ENCODE data around the gene OR1D2.

DNA sequence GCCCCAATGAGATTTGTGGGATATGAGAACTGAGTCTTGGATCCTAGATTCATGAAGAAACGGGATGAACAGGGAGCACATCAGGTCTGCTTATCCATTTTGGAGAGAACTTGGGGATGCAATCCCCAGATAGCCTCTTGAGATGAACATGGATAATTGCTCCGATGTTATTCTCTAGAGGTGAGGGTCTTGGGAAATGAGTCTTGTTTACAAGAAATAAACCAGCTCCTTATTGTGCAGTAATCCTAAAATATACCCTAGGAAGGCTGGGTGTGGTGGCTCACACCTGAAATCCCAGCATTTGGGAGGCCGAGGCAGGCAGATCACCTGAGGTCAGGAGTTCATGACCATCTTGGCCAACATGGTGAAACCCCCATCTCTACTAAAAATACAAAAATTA, at the start of gene OR1D2:
- TF ChIP-seq ZNF70 (CRISPR knock-in tag; IDR thresholded peaks at IDR 0.05), result no peak
- TF ChIP-seq, protein P1, sequence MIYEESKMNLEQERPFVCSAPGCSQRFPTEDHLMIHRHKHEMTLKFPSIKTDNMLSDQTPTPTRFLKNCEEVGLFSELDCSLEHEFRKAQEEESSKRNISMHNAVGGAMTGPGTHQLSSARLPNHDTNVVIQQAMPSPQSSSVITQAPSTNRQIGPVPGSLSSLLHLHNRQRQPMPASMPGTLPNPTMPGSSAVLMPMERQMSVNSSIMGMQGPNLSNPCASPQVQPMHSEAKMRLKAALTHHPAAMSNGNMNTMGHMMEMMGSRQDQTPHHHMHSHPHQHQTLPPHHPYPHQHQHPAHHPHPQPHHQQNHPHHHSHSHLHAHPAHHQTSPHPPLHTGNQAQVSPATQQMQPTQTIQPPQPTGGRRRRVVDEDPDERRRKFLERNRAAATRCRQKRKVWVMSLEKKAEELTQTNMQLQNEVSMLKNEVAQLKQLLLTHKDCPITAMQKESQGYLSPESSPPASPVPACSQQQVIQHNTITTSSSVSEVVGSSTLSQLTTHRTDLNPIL (CRISPR knock-in tag; IDR thresholded peaks at IDR 0.05; ENCODE audit: low read depth), result no peak
- no peak for TF ChIP-seq CSDC2 (CRISPR knock-in tag; IDR thresholded peaks at IDR 0.05)
- no peak for TF ChIP-seq ISL1 (CRISPR knock-in tag; IDR thresholded peaks at IDR 0.05)
- TF ChIP-seq SNAI2 (CRISPR knock-in tag; IDR thresholded peaks at IDR 0.05), result no peak
- TF ChIP-seq, protein P2, sequence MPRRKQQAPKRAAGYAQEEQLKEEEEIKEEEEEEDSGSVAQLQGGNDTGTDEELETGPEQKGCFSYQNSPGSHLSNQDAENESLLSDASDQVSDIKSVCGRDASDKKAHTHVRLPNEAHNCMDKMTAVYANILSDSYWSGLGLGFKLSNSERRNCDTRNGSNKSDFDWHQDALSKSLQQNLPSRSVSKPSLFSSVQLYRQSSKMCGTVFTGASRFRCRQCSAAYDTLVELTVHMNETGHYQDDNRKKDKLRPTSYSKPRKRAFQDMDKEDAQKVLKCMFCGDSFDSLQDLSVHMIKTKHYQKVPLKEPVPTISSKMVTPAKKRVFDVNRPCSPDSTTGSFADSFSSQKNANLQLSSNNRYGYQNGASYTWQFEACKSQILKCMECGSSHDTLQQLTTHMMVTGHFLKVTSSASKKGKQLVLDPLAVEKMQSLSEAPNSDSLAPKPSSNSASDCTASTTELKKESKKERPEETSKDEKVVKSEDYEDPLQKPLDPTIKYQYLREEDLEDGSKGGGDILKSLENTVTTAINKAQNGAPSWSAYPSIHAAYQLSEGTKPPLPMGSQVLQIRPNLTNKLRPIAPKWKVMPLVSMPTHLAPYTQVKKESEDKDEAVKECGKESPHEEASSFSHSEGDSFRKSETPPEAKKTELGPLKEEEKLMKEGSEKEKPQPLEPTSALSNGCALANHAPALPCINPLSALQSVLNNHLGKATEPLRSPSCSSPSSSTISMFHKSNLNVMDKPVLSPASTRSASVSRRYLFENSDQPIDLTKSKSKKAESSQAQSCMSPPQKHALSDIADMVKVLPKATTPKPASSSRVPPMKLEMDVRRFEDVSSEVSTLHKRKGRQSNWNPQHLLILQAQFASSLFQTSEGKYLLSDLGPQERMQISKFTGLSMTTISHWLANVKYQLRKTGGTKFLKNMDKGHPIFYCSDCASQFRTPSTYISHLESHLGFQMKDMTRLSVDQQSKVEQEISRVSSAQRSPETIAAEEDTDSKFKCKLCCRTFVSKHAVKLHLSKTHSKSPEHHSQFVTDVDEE (CRISPR knock-in tag; IDR thresholded peaks at IDR 0.05), result no peak
- no peak for TF ChIP-seq OSR1 (CRISPR knock-in tag; IDR thresholded peaks at IDR 0.05)
- no peak for TF ChIP-seq BACH2 (CRISPR knock-in tag; IDR thresholded peaks at IDR 0.05; ENCODE audit: borderline replicate concordance)
- no peak for TF ChIP-seq GLIS3 (CRISPR knock-in tag; IDR thresholded peaks at IDR 0.05)
- TF ChIP-seq RARB (CRISPR knock-in tag; IDR thresholded peaks at IDR 0.05), result no peak
